ENCODE results near the gene NRG2. TPM values are rescaled to one million over a fixed set of nuclear protein-coding genes. Genes with fewer than 3 reads are reported as not detected.

Gene NRG2
- total and polyA plus RNA-seq, 2 of the 8 experiments (the other 6 are each of a cell fraction or from before 2014, with no cell fraction given) = 0.27 to 0.54 TPM

- no peak overlapping the region for H3K27ac ChIP-seq (ENCODE audit: low read depth, low read length)
- H3K79me2 ChIP-seq (ENCODE audit: control insufficient read depth in 1 of 2, insufficient read depth in 2 of 2, low read length in 2 of 2) = no peaks in the 10 kb centered on the region
- ChIA-PET CTCF (ENCODE audit: partially characterized antibody) (interaction anchor here (0.6 to 16.4 kb wide), 20 partner anchors 9 to 259 kb away, joined by 3 to 181 read pairs (median 4); no protein-coding TSS in a partner anchor), POLR2A (ENCODE audit: partially characterized antibody) (interaction anchor here (1.7 kb wide), 1 partner anchor 13 kb away, joined by 4 read pairs; no protein-coding TSS in a partner anchor)
- no peak for DNase-seq (ENCODE audit: low read depth in 1 of 2, low spot score in 2 of 2)
- H3K18ac ChIP-seq (ENCODE audit: extremely low read depth, low read length) = no peak overlapping the region
- H3K4ac ChIP-seq (replicated peaks; ENCODE audit: insufficient read length, low read depth, low read length) = no peak overlapping the region
- H3K4me2 ChIP-seq (ENCODE audit: insufficient read depth in 1 of 2, low read depth in 2 of 2, low read length in 2 of 2) = no peak overlapping the region
- peaks cover 3 to 10% of the 10 kb centered on the region in 2 experiments for H4K20me1 ChIP-seq (replicated peaks in 1 of 2; ENCODE audit: control insufficient read depth in 1 of 2, insufficient read depth in 2 of 2, low read length in 2 of 2)
- no peak overlapping the region for H2BK15ac ChIP-seq (ENCODE audit: low read length)
- no peak overlapping the region; a peak in 1 of 7 replicates for H3K9ac ChIP-seq (replicated peaks in 1 of 4; ENCODE audit: extremely low read depth in 1 of 4, low read depth in 3 of 4, low read length in 3 of 4)
- H3K23me2 ChIP-seq (ENCODE audit: low read depth, low read length) = peaks cover 13% of the 10 kb centered on the region; the same call in 1 of the 2 replicates
- WGBS, 2 experiments (ENCODE audit: extremely low coverage in 1 of 2, insufficient coverage in 1 of 2, insufficient read length in 1 of 2, insufficient replicate concordance in 2 of 2, low coverage in 1 of 2, low lambda C conversion rate in 2 of 2, missing lambda C conversion rate in 1 of 2) = 40% methylated on average over 3 of the region's 3 CpGs; no CpG with 5 or more reads in 1 of the 2 experiments
- no peak overlapping the region for H3K14ac ChIP-seq (ENCODE audit: insufficient read length)
- peaks cover 37 to 87% (median 65%) of the 10 kb centered on the region in 4 experiments for H3K27me3 ChIP-seq (replicated peaks in 1 of 4; ENCODE audit: control insufficient read depth in 3 of 4, extremely low read depth in 1 of 4, insufficient read depth in 3 of 4, low read length in 3 of 4)
- no peak for FAIRE-seq
- no peak overlapping the region for H2BK20ac ChIP-seq (ENCODE audit: low read length)
- no peak overlapping the region for H4K5ac ChIP-seq (ENCODE audit: insufficient read length, low read depth, low read length)
- H2BK5ac ChIP-seq (ENCODE audit: low read depth, low read length) = no peak overlapping the region
- no peak overlapping the region for H3K56ac ChIP-seq (replicated peaks; ENCODE audit: insufficient read length, low read depth, low read length)
- peaks cover 0 to 23% (median 10%) of the 10 kb centered on the region in 4 experiments; a peak in 6 of 7 replicates for H3K4me1 ChIP-seq (replicated peaks in 1 of 4; ENCODE audit: control insufficient read depth in 3 of 4, insufficient read depth in 4 of 4, low read length in 3 of 4)
- no peak overlapping the region for H3K23ac ChIP-seq (ENCODE audit: insufficient read length)
- no peak overlapping the region for H2BK120ac ChIP-seq (replicated peaks; ENCODE audit: low read depth, low read length)
- H2AFZ ChIP-seq (ENCODE audit: low read length) = no peak overlapping the region
- H3K79me1 ChIP-seq (ENCODE audit: low read depth, low read length) = no peaks in the 10 kb centered on the region
- no peak overlapping the region for H4K91ac ChIP-seq (replicated peaks; ENCODE audit: insufficient read length, low read length)
- no peaks in the 10 kb centered on the region for H3K9me3 ChIP-seq (ENCODE audit: insufficient read depth in 2 of 2, low read depth in 1 of 2, low read length in 1 of 2)
- no peak overlapping the region for H4K8ac ChIP-seq (ENCODE audit: extremely low read depth, insufficient read depth, low read length)
- H2AK5ac ChIP-seq (ENCODE audit: low read depth, low read length) = no peak overlapping the region
- H3K36me3 ChIP-seq (ENCODE audit: control insufficient read depth in 2 of 4, insufficient read depth in 4 of 4, low read length in 3 of 4) = no peaks in the 10 kb centered on the region
- H3K4me3 ChIP-seq (ENCODE audit: extremely low read depth in 1 of 4, insufficient read depth in 2 of 4, low read depth in 3 of 4, low read length in 4 of 4) = no peak overlapping the region
- no peak overlapping the region for H2BK12ac ChIP-seq (ENCODE audit: low read depth, low read length)
- TF ChIP-seq, protein P1, sequence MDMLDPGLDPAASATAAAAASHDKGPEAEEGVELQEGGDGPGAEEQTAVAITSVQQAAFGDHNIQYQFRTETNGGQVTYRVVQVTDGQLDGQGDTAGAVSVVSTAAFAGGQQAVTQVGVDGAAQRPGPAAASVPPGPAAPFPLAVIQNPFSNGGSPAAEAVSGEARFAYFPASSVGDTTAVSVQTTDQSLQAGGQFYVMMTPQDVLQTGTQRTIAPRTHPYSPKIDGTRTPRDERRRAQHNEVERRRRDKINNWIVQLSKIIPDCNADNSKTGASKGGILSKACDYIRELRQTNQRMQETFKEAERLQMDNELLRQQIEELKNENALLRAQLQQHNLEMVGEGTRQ (IDR thresholded peaks at IDR 0.05; ENCODE audit: low read length) = no peak
These were observed 141.1 kb downstream of the NRG2 start for GRCh38 chr5:139901986-139902385.

All from H1 (cell line).